Endothelial cell (in vitro differentiated cells): Measurements from ENCODE around the gene GREB1L. TPM values are rescaled to one million over a fixed set of nuclear protein-coding genes. Genes with fewer than 3 reads are reported as not detected.
A peak's percentile ranks its signal among the peaks of the same experiment; 100 is the strongest.

ENCODE experiments used
- DNase-seq: peaks from one replicate; pipeline ENCODE4 v3.0.0; 2021; ENCODE audit warnings: low spot score
- H3K27ac Mint-ChIP-seq: one replicate; pipeline ENCODE4 v1.8.0; 2021; ENCODE audit warnings: mixed read lengths, inconsistent platforms; ENCODE audit not compliant: unreplicated experiment
- H3K27me3 Mint-ChIP-seq: one replicate; pipeline ENCODE4 v1.8.0; 2021; ENCODE audit warnings: mild to moderate bottlenecking, moderate library complexity, mixed read lengths, inconsistent platforms; ENCODE audit not compliant: unreplicated experiment
- H3K36me3 Mint-ChIP-seq: one replicate; pipeline ENCODE4 v1.8.0; 2021; ENCODE audit warnings: mild to moderate bottlenecking, low read depth, mixed read lengths, inconsistent platforms; ENCODE audit not compliant: unreplicated experiment
- H3K4me1 Mint-ChIP-seq: one replicate; pipeline ENCODE4 v1.8.0; 2021; ENCODE audit warnings: mild to moderate bottlenecking, mixed read lengths, inconsistent platforms; ENCODE audit not compliant: unreplicated experiment
- H3K4me3 Mint-ChIP-seq: one replicate; pipeline ENCODE4 v1.8.0; 2021; ENCODE audit warnings: mild to moderate bottlenecking, mixed read lengths, inconsistent platforms; ENCODE audit not compliant: unreplicated experiment
- H3K9me3 Mint-ChIP-seq: one replicate; pipeline ENCODE4 v1.8.0; 2021; ENCODE audit warnings: mixed read lengths, inconsistent platforms; ENCODE audit not compliant: unreplicated experiment
- total RNA-seq: library from RNA; stranded (reverse); fragmentation: NEBNext Ultra II Directional; extraction: Animal tissue kit (Norgen Biotek cat#: 25700); gene quantifications from one replicate; pipeline ENCODE4 v1.2.1, GENCODE V29; 2021; ENCODE audit not compliant: unreplicated experiment
- TF ChIP-seq, protein P1 (sequence below): fragments of 200-600 bp; sonication (generic); IDR thresholded peaks from one replicate; pipeline ENCODE4 v1.5.0; 2021; ENCODE audit warnings: antibody characterized with exemption; ENCODE audit not compliant: unreplicated experiment

Gene GREB1L
- total RNA-seq, 1 donor from 2014 or later, result 105 TPM

DNA sequence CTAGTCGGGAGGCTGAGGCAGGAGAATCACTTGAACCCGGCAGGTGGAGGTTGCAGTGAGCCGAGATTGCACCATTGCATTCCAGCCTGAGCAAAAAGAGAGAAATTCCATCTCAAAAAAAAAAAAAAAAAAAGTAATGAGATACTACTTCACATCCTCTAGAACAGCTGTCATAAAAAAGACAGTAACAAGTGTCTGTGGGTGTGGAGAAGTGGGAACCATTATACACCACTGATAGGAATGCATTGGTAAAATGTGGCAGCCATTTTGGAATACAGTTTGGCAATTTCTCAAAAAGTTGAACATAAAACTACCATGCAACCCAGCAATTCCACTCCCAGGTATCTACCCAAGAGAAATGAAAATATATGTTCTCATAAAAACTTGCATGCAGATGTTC lies 166.6 kb downstream of the GREB1L start:
- H3K36me3 Mint-ChIP-seq, result peaks cover 23% of the 10 kb centered on the region
- H3K27me3 Mint-ChIP-seq, result no peaks in the 10 kb centered on the region
- TF ChIP-seq, protein P1, sequence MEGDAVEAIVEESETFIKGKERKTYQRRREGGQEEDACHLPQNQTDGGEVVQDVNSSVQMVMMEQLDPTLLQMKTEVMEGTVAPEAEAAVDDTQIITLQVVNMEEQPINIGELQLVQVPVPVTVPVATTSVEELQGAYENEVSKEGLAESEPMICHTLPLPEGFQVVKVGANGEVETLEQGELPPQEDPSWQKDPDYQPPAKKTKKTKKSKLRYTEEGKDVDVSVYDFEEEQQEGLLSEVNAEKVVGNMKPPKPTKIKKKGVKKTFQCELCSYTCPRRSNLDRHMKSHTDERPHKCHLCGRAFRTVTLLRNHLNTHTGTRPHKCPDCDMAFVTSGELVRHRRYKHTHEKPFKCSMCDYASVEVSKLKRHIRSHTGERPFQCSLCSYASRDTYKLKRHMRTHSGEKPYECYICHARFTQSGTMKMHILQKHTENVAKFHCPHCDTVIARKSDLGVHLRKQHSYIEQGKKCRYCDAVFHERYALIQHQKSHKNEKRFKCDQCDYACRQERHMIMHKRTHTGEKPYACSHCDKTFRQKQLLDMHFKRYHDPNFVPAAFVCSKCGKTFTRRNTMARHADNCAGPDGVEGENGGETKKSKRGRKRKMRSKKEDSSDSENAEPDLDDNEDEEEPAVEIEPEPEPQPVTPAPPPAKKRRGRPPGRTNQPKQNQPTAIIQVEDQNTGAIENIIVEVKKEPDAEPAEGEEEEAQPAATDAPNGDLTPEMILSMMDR, result no peak
- no peaks in the 10 kb centered on the region for H3K9me3 Mint-ChIP-seq
- H3K4me3 Mint-ChIP-seq, result no peak overlapping the region
- no peaks in the 10 kb centered on the region for H3K4me1 Mint-ChIP-seq
- no peak overlapping the region for H3K27ac Mint-ChIP-seq
- DNase-seq, result no peak

DNA sequence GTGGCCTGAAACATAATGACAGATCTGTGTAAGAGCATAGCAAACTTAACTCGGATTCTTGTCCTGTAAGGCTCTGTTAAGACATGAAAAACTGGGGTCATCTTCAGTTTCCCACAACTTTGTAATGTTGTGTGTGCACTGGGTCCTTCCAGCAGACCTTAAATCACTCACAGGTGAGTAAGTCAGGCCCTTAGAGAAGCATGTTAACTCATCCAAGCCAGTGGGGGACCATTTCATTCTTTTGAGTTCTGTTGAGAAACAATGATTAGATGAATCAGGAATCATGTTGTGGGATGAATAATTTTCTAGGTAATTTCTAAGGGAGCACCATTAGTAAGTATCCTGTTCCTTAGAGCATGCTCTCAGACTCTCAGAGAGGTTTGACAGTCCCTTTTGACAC lies 191.4 kb downstream of the GREB1L start:
- Mint-ChIP-seq H3K27me3 (peaks cover 1% of the 10 kb centered on the region), H3K36me3 (peaks cover 11% of the 10 kb centered on the region), H3K27ac (no peak overlapping the region), H3K4me1 (no peaks in the 10 kb centered on the region), H3K9me3 (no peaks in the 10 kb centered on the region), H3K4me3 (no peak overlapping the region)
- DNase-seq, result no peak
- TF ChIP-seq, protein P1, result no peak

DNA sequence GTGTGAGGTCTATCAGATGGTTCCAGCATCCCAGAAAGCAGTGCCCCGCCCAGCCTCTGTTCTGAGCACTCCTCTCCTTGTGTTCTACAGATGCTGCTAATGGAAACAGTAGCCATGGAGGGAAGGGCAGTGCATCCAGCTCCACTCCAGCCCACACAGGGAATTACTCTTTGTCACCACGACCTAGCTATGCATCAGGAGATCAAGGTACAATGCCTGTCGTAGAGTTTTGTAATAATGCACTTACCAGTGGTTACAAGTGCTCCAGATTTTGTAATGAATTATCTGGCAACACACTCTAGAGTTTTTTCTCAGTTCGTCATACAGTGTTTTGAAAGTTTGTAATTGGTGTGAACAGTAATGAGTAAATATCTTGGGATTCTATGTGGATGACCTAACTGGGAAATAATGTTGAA lies 197.4 kb downstream of the GREB1L start:
- TF ChIP-seq, protein P1, result no peak
- H3K27ac Mint-ChIP-seq, result no peak overlapping the region
- peaks cover 37% of the 10 kb centered on the region for H3K36me3 Mint-ChIP-seq
- H3K27me3 Mint-ChIP-seq, result peaks cover 2% of the 10 kb centered on the region
- H3K9me3 Mint-ChIP-seq, result no peaks in the 10 kb centered on the region
- no peak overlapping the region for H3K4me3 Mint-ChIP-seq
- peaks cover 9% of the 10 kb centered on the region for H3K4me1 Mint-ChIP-seq
- DNase-seq, result no peak

DNA sequence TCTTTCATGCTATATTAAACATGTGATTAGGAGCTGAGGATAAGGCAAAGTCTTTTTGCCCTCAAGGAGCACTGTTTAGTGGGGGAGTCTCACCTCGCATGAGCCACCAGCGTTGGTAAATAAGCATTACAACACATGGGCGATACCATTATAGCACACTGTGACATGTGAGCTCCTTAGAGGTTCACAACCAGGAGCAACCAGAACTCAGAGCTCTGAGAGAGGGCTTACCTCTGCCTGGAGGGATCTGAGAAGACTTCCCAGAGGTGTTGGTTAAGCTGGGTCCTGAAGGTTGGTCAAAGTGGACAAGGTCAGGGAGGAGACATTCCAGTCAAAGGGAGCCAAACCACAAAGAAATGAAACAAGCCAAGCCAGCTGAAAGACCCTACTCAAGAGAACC lies 199.6 kb downstream of the GREB1L start:
- H3K36me3 Mint-ChIP-seq, result peaks cover 28% of the 10 kb centered on the region
- H3K9me3 Mint-ChIP-seq, result no peaks in the 10 kb centered on the region
- TF ChIP-seq, protein P1, result no peak
- peaks cover 2% of the 10 kb centered on the region for H3K27me3 Mint-ChIP-seq
- no peak for DNase-seq
- H3K4me3 Mint-ChIP-seq, result peak overlapping the region; percentile 59
- no peak overlapping the region for H3K27ac Mint-ChIP-seq
- peaks cover 11% of the 10 kb centered on the region for H3K4me1 Mint-ChIP-seq

DNA sequence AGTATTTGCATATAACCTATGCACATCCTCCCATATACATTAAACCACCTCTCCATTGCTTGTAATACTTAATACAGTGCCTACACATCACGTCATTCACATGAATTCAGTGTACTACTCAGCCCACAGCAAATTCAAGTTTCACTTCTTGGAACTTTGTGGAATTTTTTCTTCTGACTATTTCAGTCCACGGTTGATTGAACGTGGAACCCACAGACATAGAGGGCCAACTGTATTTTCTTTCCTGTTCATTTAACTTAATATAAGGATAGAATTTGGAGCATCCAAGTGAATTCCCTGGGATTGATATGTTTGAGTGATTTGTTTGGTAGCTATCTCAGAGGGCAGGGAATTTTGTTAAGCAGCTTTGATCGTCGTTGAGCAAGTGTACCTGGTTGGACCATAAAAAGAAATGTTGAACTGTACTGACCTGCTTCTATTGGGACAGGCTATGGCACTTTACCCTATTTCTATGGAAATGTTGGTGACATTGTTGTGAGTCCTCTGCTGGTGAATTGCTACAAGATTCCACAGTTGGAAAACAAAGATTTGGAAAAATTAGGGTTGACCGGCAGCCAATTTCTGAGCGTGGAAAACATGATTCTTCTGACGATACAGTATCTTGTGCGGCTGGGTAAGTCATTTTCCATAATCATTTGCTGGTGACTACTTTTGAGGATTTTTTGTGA lies 201.9 kb downstream of the GREB1L start:
- no peak overlapping the region for H3K4me3 Mint-ChIP-seq
- no peak for DNase-seq
- no peak overlapping the region for H3K27ac Mint-ChIP-seq
- peaks cover 11% of the 10 kb centered on the region for H3K4me1 Mint-ChIP-seq
- peaks cover 28% of the 10 kb centered on the region for H3K36me3 Mint-ChIP-seq
- TF ChIP-seq, protein P1, result no peak
- H3K27me3 Mint-ChIP-seq, result peaks cover 2% of the 10 kb centered on the region
- no peaks in the 10 kb centered on the region for H3K9me3 Mint-ChIP-seq
